GM12878 (cell line): ENCODE results near the gene LRRC4B.
A peak's percentile ranks its signal among the peaks of the same experiment; 100 is the strongest.

Experiments used
- EP300 ChIP-seq, 2 experiments: fragments of 150-350 bp in 1 of 2; IDR thresholded peaks; 2 replicates each; pipeline ENCODE4 v1.6.1; 2011 to 2012; ENCODE audit warnings: low read depth in 2 of 2, low read length in 2 of 2, borderline replicate concordance in 1 of 2, improper control_type of control experiment in 1 of 2, inconsistent platforms in 1 of 2; ENCODE audit not compliant: control insufficient read depth in 1 of 2
- POLR2AphosphoS5 ChIP-seq: IDR thresholded peaks from 2 replicates; pipeline ENCODE4 v1.6.1; 2011; ENCODE audit warnings: mild to moderate bottlenecking, low read length, inconsistent platforms
- TAF1 ChIP-seq: IDR thresholded peaks from 2 replicates; pipeline ENCODE4 v1.6.1; 2011; ENCODE audit warnings: mild to moderate bottlenecking, low read depth, low read length, borderline replicate concordance
- TBL1XR1 ChIP-seq: IDR thresholded peaks from 2 replicates; pipeline ENCODE4 v1.6.1; 2012; ENCODE audit warnings: low read depth, low read length, improper control_type of control experiment
- ZNF24 ChIP-seq: fragments of 450-650 bp; IDR thresholded peaks from 2 replicates; pipeline ENCODE4 v1.6.1; 2017; ENCODE audit warnings: antibody characterized with exemption, mild to moderate bottlenecking
- TF ChIP-seq, protein P1 (sequence below): IDR thresholded peaks from 2 replicates; pipeline ENCODE4 v1.6.1; 2011; ENCODE audit warnings: borderline replicate concordance, low read depth, mild to moderate bottlenecking, moderate library complexity, mixed read lengths, low read length; ENCODE audit not compliant: insufficient read depth; ENCODE audit errors: extremely low read length
- TF ChIP-seq, protein P2 (sequence below), 3 experiments: IDR thresholded peaks in 2 of 3; conservative IDR thresholded peaks in 1 of 3; 2 replicates each; pipeline ENCODE4 v1.5.1; 2011; ENCODE audit warnings: low read depth in 3 of 3, low read length in 3 of 3, mild to moderate bottlenecking in 3 of 3, control low read depth in 2 of 3, moderate library complexity in 2 of 3, inconsistent platforms in 1 of 3, mixed read lengths in 1 of 3; ENCODE audit not compliant: control insufficient read depth in 2 of 3, insufficient read depth in 1 of 3; ENCODE audit errors: extremely low read depth in 1 of 3

DNA sequence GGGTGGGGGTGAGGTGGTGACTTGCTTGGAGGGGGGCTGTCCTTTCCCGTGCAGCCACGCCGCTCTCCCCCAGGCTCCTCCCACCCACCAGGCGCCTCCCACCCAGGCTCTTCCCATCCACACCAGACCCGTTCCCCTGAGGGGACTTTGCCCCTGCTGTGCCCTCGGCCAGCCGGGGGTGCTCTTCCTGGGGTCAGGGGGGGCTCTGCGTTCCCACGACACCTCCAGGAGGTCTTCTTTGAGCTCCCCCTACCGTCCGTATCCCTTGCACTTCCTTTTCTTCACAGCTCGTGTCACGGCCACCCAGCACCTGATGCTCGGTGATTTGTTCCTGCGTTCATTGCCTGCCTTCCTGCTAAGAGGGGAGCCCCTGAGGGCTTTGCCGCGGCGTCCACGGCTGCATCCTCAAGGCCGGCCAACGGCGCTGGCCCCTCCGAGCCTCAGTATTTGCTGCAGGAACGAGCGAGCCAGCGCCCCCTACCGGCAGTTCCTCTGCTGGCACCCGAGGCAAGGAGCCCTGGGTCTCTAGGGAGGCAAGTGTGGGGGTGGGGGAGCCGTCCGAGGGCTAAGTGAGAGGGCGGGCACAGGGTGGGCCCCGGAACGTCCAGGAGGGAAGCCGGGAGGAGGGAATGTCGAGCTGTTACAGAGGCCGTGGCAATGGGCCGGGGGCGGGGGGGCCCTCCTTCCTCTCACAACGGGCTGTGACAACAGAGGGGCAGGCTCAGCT is 11.8 kb downstream of the LRRC4B start:
- TF ChIP-seq EP300 (IDR thresholded peaks at IDR 0.05; ENCODE audit: borderline replicate concordance in 1 of 2, control insufficient read depth in 1 of 2, low read depth in 2 of 2, low read length in 2 of 2), result no peak
- no peak for TF ChIP-seq POLR2AphosphoS5
- TF ChIP-seq, protein P1, sequence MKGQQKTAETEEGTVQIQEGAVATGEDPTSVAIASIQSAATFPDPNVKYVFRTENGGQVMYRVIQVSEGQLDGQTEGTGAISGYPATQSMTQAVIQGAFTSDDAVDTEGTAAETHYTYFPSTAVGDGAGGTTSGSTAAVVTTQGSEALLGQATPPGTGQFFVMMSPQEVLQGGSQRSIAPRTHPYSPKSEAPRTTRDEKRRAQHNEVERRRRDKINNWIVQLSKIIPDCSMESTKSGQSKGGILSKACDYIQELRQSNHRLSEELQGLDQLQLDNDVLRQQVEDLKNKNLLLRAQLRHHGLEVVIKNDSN, result no peak
- TF ChIP-seq, protein P2, sequence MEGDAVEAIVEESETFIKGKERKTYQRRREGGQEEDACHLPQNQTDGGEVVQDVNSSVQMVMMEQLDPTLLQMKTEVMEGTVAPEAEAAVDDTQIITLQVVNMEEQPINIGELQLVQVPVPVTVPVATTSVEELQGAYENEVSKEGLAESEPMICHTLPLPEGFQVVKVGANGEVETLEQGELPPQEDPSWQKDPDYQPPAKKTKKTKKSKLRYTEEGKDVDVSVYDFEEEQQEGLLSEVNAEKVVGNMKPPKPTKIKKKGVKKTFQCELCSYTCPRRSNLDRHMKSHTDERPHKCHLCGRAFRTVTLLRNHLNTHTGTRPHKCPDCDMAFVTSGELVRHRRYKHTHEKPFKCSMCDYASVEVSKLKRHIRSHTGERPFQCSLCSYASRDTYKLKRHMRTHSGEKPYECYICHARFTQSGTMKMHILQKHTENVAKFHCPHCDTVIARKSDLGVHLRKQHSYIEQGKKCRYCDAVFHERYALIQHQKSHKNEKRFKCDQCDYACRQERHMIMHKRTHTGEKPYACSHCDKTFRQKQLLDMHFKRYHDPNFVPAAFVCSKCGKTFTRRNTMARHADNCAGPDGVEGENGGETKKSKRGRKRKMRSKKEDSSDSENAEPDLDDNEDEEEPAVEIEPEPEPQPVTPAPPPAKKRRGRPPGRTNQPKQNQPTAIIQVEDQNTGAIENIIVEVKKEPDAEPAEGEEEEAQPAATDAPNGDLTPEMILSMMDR (IDR thresholded peaks at IDR 0.05 in 2 of 3, conservative IDR thresholded peaks at IDR 0.05 in 1 of 3; ENCODE audit: control insufficient read depth in 2 of 3, extremely low read depth in 1 of 3, insufficient read depth in 1 of 3, low read depth in 3 of 3, low read length in 3 of 3), result peak; percentile 74 to 93 (median 85)
- no peak for TF ChIP-seq TAF1
- 0 out of 2 replicates have a peak, but pooled peaks have one; percentile 30 for TF ChIP-seq TBL1XR1
- TF ChIP-seq ZNF24, result no peak
